HG02571 (cell line): ENCODE data around the gene JAM2.

Experiments
- ATAC-seq: cut with Tn5 transposase; IDR thresholded peaks from one replicate; pipeline ENCODE4 v1.9.1; 2021; ENCODE audit warnings: mild to moderate bottlenecking, moderate library complexity; ENCODE audit not compliant: unreplicated experiment

The JAM2 gene

GRCh38 chr21:25764065-25764464 lies 125.0 kb downstream of the JAM2 start:
- ATAC-seq, result no peak
